Activated gamma-delta T cell (primary cell): Measurements from ENCODE around the gene CCDC38.
"Not testable (repeated sequence)": the region's sequence is repeated elsewhere in the genome, so short reads cannot be mapped to it uniquely, and the experiment has no call there.

Source experiments
- DNase-seq: peaks from one replicate; lab custom pipeline; 2025; lab: John Stamatoyannopoulos, UW

Gene CCDC38

DNA sequence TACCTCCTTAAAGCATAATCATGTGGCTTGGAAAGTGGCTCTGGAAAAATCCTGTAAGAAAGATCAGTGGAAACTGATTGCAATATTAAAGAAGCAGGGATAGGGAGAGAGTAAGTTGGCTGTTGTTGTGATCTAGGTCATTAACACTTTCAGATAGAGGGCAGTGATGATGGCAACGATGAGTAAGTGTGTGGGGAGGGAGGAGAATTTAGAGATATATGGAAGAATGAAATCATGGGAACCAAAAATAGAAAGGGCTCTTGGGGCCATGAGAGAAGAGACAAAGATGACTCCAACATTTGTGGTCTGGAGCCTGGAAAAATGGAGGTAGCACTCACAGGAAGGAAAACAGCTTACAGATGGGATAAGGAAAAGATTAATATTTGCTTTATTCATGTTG lies 60.3 kb downstream of the CCDC38 start:
- no peak for DNase-seq

DNA sequence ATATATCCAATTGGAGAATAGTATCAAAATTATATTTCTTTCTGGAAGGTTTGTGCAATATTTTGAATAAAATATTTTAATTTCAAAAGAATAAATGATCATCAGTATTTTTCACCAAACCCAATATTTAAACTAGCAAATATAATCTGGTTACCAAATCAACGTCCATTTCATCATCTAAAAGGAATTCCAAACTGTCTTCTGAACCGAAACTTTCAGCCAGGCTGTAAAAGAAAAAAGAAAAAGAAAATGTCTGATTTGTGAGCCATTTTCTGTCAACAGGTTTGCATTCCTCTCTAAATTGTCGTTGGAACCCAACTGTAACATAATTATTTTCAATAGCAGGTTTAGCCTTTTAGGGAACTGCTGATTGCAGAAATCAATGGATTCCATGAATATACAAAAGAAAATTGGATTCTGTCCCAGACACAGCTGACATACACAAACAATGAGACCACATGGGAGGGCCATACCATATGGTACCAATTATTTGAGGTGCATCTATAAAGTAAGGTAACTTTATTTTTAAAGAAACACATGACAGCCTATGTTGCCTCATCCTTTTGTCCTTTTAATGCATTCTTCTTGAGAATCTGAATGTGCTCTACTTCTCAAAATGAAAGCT lies 61.0 kb downstream of the CCDC38 start:
- DNase-seq, result no peak

DNA sequence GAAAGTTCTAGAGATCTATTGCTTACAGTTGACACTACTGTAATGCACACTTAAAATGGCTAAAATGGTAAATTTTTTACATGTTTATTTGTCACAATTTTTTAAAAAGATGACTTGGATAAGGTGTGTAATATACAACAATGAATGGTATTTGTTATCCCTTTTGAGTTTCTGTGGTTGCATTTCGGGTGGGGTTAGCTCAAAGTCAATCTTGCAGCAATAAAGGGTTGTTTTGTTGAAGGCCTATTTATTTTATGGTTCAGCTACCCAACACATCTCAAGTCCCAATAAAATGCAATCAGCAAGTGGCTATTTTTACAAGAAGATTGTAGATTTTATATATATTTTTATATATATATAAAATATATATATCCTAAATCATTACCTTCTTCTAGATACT lies 61.5 kb downstream of the CCDC38 start:
- DNase-seq, result no peak

DNA sequence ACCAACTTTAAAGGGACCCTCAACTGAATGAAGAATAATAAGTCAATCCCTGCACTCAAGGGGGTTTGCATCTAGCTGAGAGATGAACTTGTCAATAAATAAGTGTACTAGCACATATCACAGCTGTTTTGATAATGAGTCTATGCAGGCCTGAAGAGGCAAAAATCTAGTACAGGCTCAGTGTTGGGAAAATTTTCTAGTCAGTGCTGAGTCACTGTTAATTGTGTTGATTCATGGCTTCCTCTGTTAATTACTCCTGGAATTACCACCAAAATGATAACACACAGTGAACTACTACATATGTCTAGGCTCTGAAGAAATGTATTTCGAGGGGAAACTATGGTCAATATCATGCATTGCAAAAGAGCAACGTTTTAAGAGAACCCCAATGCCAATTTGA lies 64.8 kb downstream of the CCDC38 start:
- no peak for DNase-seq

DNA sequence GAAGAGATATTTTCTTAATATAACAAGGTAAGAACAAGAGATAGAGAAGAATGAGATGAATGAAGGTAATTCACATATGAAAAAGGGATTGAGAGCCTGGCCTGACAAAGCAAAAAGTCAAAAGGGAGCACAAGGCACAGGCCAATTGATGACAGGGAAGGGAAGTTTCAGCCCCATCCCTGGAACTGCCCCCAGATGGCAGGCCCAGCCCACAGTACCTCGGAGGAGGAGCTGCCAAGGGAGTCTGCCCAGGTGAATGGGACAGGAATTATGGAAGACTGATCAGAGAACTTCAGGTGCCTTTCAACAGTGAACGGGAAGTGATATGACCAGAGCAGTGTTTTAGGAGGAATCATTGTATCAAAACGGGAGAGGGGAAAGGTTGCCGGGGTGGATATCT lies 68.0 kb downstream of the CCDC38 start:
- DNase-seq, result no peak

DNA sequence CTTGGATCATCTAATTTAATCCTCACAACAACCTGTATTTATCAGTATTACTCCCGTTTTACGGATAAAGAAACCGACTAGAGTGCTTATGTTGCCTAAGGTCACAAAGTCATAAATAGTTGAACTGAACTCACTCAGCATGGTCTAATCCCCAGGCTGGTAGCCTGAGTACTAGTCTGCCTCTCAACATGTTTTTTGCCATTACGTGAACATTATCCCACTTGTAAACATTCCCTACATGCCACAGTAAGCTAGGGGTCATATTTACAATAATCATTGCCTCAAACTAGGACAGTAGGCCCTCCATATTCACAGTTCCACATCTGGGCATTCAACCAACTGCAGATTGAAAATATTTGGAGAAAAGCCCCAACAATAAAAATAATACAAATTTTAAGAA lies 71.5 kb downstream of the CCDC38 start:
- no peak for DNase-seq

DNA sequence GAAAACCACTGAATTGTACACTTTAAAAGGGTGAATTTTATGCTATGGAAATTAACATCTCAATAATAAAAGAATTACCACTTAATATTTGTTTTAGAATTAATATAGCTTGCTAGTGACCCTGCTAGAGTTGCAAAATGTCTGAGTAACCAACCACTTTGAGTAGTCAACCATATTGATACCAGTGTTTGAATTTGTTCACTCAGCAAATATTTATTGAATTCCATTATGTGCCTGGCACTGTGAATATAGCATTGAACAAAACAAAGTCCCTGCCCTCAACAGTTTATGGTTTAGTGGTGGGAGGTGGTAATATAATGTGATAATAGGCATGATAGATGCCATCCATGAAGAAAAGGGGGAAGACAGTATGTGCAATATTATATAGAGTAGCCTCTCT lies 79.1 kb downstream of the CCDC38 start:
- no peak for DNase-seq

DNA sequence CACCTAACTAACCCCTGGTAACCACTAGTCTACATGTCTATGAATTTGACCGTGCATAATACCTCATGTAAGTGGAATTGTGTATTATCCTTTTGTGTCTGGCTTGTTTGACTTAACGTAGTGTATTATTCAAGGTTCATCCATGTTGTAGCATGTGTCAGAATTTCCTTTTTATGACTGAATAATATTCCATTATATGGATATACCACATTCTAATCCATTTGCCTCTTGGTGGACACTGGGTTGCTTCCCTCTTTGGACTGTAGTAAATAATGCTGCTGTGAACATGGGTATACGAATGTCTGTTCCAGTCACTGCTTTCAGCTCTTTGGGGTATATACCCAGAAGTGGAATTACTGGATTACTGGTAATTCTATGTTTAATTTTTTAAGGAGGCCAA lies 80.4 kb downstream of the CCDC38 start:
- DNase-seq, result no peak

DNA sequence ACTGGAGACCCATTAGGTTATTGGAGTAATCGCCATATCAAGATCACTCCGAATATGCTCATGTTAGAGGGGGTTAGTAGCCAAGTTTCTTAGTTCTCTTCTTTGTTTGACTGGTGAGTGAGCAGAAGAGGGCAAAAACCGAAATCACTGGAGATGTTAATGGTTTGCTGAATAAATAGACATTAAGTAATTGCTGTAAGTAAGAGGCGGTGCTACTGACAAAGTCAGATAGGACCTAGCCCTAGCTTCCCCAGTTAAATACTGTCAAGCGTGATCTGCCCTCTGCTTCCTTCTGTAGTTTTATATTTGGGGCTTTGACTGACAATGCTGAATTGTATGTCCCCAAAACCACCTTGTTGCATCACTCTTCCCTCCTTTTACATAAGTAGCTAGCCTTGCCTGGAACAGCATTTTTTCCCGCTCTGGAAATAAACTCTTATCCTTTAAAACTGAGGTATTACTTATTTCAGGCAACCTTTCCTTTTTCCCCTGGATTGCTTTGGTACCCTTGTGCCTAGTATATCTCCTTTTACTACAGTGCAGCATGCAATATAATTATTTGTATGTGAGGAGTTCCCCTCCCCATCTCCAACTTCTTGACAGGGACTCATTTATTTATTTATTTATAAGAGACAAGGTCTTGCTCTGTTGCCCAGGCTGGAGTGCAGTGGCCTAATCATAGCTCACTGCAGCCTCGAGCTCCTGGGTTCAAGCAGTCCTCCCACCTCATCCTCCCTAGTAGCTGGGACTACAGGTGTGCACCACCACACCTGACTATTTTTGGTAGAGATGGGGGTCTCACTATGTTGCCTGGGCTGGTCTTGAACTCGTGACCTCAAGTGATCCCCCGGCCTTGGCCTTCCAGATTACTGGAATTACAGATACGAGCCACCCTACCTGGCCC lies 82.2 kb downstream of the CCDC38 start:
- no peak for DNase-seq

DNA sequence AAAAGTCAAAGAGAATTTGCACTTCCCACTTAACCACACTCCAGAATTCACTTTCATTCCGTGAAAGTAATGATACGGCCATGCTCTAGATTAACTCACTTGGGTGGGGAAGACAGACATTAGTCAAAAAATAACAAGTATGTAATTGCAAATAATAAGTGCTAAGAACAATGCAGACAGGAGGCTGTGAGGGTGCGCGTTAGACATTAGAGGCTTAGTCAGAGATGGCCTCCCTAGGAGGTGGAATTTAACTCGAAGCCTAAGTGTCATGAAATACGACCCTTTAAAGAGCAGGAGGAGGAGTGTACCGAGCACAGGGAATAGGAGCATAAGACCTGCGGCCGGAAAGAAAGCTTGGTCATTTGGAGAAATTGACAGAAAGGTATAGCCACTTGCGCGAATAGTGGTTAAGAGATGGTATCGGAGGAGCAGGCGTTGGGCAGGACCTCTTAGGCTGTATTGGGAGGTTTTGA lies 83.0 kb downstream of the CCDC38 start:
- no peak for DNase-seq

DNA sequence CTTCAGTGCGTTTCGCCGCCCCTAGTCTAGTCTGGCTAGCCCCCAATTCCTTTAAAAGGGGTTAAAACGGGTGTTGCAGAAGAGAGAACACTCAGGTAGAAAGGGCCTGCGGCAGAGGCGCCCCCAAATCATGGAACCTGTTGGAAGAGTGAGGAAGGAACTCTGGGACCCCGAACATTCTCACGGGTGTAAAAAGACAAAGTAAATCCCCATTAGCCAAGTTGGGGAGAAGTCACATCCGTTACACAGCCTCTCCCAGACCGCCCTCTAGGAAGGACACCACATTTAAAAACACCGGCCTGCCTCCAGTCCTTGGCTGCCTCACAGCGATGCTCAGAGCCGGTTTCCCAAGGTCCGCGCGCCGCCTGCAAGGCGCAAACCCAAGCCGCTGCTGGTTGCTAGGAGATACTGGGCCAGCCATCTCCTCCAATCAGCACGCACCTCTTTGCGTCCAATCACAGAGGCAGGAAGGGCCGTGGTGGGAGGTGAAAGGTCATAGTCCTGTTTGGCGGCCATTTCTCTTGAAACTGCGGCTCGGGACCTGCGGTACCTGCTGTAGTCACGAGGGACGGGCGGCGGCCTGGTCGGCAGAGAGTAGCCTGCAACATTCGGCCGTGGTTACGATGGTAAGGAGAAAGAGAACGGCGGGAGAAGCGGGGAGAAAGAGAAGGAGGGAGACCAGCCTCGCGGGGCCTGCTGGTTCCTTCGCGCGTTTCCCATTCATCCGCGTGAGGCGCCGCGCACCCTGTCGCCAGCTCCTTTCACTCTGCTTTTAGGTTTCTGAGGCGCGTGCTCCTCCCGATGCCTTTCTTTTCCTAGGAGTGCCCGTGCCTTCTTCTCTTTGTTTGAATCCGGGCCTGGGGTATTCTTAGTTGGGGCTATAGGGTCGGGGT lies 83.7 kb downstream of the CCDC38 start, which contains the start of gene SNRPF:
TSS of gene SNRPF (plus strand) at position 502 of the 893 bp plus-strand sequence. CDS start at position 624, 122 bp downstream.
- peak; percentile 51 for DNase-seq

DNA sequence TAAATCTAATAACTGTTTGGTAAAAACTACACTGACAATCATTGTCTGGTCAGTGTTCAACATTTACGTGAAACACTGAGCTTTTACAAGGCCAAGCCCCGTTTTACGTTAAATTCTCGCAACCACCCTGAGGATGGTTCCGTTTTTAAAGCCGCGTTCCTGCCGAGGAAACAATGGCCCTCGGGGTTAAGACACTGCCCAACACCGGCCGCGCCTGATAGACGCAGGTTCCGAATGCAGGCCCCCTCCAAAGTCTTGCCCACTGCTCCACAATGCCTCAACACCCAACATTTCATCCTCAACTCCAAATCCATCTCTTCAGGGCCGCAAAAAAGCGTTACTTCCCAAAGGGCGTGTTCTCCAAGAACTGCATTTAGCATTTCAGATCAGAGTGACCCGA lies 84.6 kb downstream of the CCDC38 start:
- no peak for DNase-seq

DNA sequence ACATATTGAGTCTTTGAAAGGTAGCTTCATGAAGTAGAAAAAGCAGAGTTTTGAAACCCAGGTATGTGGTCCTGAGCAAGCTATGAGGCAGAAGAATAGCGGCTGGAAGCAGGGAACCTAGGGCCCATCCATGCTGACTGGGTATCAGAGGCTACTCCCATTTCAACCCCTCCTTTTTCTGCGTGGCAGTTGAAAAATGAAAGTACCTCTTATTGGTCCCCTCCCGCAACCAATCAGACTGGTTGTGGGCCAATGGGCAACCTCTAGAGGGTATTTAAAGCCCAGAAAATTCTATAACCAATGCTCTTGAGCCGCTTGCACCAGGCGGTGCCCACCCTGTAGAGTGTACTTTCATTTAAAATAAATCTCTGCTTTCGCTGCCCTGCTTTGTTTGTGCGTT lies 85.3 kb downstream of the CCDC38 start:
- no peak for DNase-seq

DNA sequence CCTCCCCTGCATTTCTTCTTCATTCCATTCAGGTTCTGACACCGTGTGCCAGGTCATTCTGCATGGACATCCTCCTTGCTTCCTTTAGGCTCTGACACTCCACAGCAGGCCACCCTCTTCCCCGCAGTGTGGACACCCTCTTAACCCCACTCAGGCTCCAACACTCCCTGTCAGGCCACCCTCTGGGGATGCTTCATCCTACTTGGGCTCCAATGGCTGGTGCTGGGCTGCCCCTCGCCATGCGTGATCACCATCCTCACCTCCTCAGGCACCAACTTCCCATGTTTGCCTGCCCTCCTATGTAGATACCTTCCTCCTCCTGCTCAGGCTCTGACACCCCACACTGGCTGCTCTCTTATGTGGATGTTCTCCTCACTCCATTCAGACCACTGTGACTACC lies 90.3 kb downstream of the CCDC38 start:
- no peak for DNase-seq

DNA sequence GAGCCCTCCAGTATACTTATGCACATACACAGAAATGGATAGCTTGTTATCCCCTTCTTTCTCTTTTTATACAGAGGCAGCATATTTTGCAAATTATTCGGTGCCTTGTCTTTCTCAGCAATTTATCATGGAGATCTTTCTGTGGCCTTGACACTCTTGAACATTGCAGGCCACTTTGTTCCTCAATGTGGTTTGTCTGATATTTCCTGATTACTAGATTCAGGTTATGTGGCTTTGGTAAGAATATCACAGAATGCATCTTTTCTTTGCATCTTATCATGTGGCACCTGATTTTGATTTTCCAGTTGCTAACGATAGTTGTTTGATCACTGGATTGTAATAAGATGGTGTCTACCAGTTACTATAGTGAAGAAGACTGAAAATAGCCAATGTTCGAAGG lies 90.8 kb downstream of the CCDC38 start:
- DNase-seq, result no peak

DNA sequence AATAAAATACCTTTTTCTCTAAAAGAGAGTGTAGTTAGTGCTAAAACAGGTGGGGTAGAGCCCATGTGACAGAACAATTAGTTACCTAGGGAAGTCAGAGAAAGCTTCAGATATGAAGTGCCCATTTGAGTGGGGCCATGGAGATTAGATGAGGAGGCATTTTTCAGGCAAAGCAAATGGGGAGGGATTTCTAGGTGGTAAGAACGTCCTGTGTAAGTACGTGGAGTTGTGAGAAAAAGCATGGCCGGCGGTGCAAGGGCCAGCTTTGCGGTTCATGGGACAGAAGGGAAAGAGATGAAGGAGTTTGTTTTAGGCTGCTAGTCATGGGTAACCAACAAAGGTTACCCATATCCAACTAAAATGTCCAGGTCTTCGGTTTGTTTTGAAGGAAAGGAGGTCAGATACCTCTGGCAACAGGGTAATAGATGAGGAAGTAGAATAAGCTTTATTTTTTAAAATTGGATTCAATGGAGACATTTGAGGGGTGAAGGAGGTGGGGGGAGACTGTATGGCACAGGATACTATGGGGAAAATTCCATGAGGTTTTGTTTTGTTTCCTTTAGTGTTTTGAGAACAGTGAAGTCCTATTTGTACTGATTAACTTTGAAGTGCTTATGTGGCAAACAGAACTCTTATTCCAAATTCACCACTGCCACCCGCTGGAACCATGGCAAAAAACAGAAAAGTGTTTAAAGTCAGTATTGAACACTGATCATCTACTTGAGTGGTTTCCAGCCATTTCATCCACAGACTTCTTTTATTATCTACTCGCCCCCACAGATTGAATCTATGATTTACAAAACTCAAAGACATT lies 93.6 kb downstream of the CCDC38 start:
- DNase-seq, result no peak

DNA sequence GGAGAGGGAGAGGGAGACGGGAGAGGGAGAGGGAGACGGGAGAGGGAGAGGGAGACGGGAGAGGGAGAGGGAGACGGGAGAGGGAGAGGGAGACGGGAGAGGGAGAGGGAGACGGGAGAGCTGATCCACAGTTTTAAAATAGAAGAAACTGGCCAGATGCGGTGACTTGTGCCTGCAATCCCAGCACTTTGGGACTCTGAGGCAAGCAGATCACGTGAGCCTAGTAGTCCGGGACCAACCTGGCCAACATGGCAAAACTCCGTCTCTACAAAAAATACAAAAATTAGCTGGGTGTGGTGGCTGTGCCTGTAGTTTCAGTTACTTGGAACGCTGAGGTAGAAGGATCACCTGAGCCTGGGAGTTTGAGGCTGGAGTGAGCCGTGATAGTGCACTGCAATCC lies 100.0 kb downstream of the CCDC38 start:
- not testable (repeated sequence) for DNase-seq

DNA sequence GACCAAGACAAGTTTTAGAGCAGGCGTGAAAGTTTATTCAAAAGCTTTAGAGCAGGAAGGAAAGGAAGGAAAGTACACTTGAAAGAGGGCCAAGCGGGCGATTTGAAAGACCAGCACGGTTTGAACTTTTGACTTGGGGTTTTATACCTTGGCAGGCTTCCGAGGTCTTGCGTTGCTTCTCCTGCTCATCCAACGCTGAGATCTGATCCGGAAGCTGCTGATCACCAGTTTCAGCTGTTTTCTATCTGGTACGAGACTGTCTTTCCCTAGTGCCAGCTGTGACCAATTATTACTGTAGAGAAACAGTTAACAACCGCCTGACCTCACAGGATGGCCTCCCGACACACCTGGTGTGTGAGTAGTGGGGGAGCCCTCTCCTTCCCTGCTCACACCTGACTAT lies 104.3 kb downstream of the CCDC38 start:
- DNase-seq, result no peak

DNA sequence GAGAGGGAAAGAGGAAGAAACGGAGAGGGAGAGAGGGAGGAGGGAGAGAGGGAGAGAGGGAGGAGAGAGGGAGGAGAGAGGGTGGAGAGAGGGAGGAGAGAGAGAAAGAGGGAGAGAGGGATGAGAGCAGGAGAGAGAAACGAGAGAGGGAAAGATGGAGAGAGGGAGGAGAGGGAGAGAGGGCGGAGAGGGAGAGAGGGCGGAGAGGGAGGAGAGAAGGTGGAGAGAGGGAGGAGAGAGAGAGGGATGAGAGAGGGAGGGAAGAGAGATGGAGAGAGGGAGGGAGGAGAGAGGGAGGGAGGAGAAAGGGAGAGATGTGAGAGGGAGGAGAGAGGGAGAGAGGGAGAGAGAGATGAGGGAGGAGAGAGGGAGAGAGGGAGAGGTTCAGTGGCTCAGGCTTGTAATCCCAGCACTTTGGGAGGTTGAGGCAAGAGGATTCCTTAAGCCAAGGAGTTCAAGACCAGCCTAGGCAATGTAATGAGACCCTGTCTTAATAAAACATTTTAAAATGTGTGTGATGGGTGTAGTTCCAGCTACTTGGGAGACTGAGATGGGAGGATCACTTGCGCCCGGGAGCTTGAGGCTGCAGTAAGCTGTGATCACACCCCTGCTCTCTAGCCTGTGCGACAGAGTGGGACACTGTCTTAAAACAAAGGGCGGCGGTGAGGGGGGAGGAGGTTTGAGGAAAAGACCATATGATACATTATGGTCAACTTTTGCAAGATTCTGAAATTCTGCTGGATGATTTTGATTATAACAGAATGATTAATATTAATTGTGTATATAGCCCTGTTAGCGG lies 105.0 kb downstream of the CCDC38 start:
- no peak for DNase-seq

DNA sequence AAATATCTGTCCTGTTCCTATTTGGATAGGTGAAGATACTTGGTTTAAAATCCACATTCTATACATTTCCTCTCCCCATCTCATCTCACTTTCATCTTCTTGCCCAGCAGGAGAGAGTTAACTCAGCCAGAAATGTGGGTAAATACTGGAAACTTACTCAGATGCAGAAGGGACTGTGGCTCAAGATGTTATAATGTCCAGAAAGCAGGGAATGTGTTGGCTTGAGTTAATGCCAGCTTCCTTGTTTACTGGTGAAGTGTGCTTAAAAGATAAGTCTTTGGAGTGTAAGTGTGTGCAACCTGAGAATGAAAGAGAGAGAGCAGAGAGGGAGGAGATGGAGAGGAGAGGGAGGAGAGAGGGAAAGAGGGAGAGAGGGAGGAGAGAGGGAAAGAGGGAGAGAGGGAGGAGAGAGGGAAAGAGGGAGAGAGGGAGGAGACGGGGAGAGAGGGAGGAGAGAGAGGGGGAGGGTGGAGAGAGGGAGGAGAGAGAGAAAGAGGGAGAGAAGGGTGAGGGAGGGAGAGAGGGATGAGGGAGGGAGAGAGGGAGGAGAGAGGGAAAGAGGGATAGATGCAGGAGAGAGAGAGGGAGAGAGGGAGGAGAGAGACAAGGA lies 105.7 kb downstream of the CCDC38 start:
- DNase-seq, result no peak
